ENCODE data around the gene SNX25.

DNA sequence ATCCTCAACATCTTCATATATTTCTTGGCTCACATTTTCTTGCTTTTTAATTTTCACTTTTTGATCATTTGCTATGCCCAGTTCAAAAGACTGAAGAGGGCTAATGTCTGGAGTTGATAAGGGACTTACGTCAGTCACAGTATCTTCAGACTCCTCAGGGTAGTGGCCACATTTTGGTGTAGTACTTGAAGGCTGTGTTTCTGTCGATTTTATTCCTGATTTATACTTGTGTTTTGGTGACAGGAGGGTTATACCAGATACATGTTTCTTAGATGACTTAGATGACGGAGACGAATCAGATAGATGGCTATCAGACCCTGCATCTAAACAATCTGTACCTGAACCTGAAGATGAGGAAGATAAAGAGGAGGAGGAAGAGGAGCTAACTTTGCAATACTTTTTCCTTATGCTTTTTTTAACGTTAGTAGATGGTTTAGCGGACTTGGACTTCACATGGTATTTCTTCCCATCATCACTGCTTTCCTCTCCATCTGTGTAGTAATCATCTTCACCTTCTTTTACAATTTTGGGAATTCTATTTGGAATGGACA is 19.0 kb upstream of the SNX25 start:
- TF ChIP-seq POLR2AphosphoS5 (IDR thresholded peaks at IDR 0.05) (no peak), CTCF (IDR thresholded peaks at IDR 0.05) (no peak)
